SK-N-MC (cell line): ENCODE measurements around the gene SRSF2.

Experiments used
- EZH2 ChIP-seq: fragments of 200-600 bp; sonication (generic); IDR thresholded peaks from one replicate; pipeline ENCODE4 v1.6.1; 2017; ENCODE audit warnings: antibody characterized with exemption
- FOXP2 ChIP-seq: optimal IDR thresholded peaks from 2 replicates; pipeline ENCODE3; 2011; ENCODE audit warnings: mild to moderate bottlenecking, moderate library complexity; ENCODE audit not compliant: insufficient read depth; ENCODE audit errors: extremely low read length, control extremely low read depth
- POLR2AphosphoS5 ChIP-seq: IDR thresholded peaks from 2 replicates; pipeline ENCODE4 v1.6.1; 2012; ENCODE audit warnings: mild to moderate bottlenecking, low read depth, low read length, borderline replicate concordance

- TF ChIP-seq FOXP2 = no peak
- TF ChIP-seq POLR2AphosphoS5 = no peak
- TF ChIP-seq EZH2 = no peak
These were observed 18.2 kb upstream of the SRSF2 start for GRCh38 chr17:76755285-76755684.
